Breast epithelium (tissue), 4 donors: ENCODE measurements around the gene MMP25. TPM values are rescaled to one million over a fixed set of nuclear protein-coding genes. Genes with fewer than 3 reads are reported as not detected.

ENCODE experiments used
- DNase-seq, 2 donors: peaks; one replicate each; pipeline ENCODE4 v3.0.0-alpha.2; 2019; ENCODE audit warnings: low spot score in 2 of 2
- H3K27ac ChIP-seq, 2 donors: fragments of 200-600 bp; sonication (generic) in 1 of 2; one replicate each; pipeline ENCODE4 v1.5.1; 2016 to 2019; ENCODE audit warnings: mild to moderate bottlenecking in 1 of 2
- H3K27me3 ChIP-seq, 2 donors: fragments of 200-600 bp; sonication (generic) in 1 of 2; one replicate each; pipeline versions ENCODE4 v1.5.1 to v1.6.0; 2017 to 2019; ENCODE audit warnings: control low read depth in 1 of 2, mild to moderate bottlenecking in 1 of 2
- H3K36me3 ChIP-seq: fragments of 200-600 bp; one replicate; pipeline ENCODE4 v1.5.1; 2019
- H3K4me1 ChIP-seq, 2 donors: fragments of 200-600 bp; sonication (generic); one replicate each; pipeline ENCODE4 v1.5.1; 2016 to 2019; ENCODE audit warnings: control low read depth in 1 of 2
- H3K4me3 ChIP-seq, 3 donors: fragments of 200-600 bp; sonication (generic); 1 replicate in 2 of 3; 2 replicates in 1 of 3; pipeline ENCODE4 v1.5.1; 2016 to 2019; ENCODE audit warnings: mild to moderate bottlenecking in 3 of 3, moderate library complexity in 2 of 3
- H3K9me3 ChIP-seq, 2 donors: fragments of 200-600 bp; sonication (generic) in 1 of 2; one replicate each; pipeline ENCODE4 v1.5.1; 2016 to 2019; ENCODE audit warnings: control low read depth in 1 of 2
- POLR2A ChIP-seq: fragments of 450-650 bp; IDR thresholded peaks from one replicate; pipeline ENCODE4 v1.6.1; 2016; ENCODE audit warnings: antibody characterized with exemption, mild to moderate bottlenecking, moderate library complexity
- POLR2AphosphoS5 ChIP-seq, 3 donors: sonication (generic); formaldehyde crosslinking; IDR thresholded peaks; one replicate each; pipeline ENCODE4 v1.6.1; 2017; ENCODE audit warnings: antibody characterized with exemption in 3 of 3
- intact Hi-C: fragments of 100-400 bp; cut with DNase I; formaldehyde crosslinking; loops from one replicate; pipeline ENCODE4 v1.15.1; 2023; ENCODE audit warnings: low total_unique reads
- total RNA-seq, 3 donors: library from RNA; depleted of rRNA; stranded (reverse); fragments of >200 nt; gene quantifications; one replicate each; pipeline ENCODE4 v1.1.0, GENCODE V29; 2016
- TF ChIP-seq, protein P1 (sequence below), 3 donors: fragments of 450-650 bp; IDR thresholded peaks; one replicate each; pipeline ENCODE4 v1.5.1; 2016 to 2017; ENCODE audit warnings: antibody characterized with exemption in 3 of 3, mild to moderate bottlenecking in 3 of 3, moderate library complexity in 3 of 3

MMP25 gene
- total RNA-seq, 3 donors from 2014 or later, result 0.59 to 1.1 (median 0.98) TPM

DNA sequence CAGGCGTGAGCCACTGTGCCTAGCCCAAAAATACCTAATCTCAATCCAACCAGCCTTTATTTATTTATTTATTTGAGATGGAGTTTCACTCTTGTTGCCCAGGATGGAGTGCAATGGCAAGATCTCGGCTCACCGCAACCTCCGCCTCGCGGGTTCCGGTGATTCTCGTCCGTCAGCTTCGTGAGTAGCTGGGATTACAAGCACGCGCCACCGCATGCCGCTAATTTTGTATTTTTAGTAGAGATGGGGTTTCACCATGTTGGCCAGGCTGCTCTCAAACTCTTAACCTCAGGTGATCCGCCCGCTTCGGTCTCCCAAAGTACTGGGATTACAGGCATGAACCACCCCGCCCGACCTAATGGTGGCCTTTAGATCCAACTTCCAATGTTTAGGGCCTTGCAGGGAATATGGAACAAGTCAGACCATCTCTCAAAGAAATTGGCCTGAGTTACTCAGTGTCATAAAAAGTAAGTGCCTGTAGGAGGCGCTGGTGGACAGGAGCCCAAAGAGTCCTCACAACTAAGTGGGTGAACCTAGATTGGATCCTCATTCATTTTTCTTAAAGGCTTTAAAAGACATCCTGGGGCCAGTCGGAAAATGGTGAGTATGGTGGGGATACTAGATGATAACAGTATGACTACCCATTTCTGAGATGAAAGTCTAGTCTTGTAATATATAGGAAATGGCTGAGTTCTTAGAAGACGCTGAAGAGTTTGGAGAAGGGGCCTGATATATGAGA, 48.1 kb downstream of the MMP25 start:
- TF ChIP-seq POLR2A (no peak), POLR2AphosphoS5 (IDR thresholded peaks at IDR 0.05) (no peak)
- TF ChIP-seq, protein P1, sequence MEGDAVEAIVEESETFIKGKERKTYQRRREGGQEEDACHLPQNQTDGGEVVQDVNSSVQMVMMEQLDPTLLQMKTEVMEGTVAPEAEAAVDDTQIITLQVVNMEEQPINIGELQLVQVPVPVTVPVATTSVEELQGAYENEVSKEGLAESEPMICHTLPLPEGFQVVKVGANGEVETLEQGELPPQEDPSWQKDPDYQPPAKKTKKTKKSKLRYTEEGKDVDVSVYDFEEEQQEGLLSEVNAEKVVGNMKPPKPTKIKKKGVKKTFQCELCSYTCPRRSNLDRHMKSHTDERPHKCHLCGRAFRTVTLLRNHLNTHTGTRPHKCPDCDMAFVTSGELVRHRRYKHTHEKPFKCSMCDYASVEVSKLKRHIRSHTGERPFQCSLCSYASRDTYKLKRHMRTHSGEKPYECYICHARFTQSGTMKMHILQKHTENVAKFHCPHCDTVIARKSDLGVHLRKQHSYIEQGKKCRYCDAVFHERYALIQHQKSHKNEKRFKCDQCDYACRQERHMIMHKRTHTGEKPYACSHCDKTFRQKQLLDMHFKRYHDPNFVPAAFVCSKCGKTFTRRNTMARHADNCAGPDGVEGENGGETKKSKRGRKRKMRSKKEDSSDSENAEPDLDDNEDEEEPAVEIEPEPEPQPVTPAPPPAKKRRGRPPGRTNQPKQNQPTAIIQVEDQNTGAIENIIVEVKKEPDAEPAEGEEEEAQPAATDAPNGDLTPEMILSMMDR (IDR thresholded peaks at IDR 0.05), result peak in 1 of 3 donors; percentile 39
- no peaks in the 10 kb centered on the region for H3K36me3 ChIP-seq
- H3K27me3 ChIP-seq, result peaks cover 0 to 13% of the 10 kb centered on the region in 2 donors
- H3K4me1 ChIP-seq, result no peaks in the 10 kb centered on the region
- no peak for DNase-seq
- no peak overlapping the region for H3K27ac ChIP-seq
- intact Hi-C loops, result no loop called here
- H3K4me3 ChIP-seq, result no peak overlapping the region
- no peaks in the 10 kb centered on the region for H3K9me3 ChIP-seq

DNA sequence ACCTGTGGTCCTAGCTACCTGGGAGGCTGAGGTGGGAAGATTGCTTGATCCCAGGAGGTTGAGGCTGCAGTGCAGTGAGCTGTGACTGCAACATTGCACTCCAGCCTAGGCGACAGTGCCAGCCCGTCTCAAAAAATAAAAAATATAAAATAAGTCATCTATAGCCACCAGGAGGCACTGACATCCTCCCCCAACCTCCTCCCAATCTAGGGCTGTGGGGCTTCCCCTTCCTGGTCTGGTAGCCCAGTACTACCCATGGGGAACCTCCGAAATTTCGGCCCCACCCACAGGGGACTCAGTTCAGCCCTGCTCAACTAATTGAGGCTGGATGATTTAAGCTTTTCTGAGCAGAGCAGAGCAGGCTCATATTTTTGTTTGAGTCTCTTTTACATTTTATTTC, 49.5 kb downstream of the MMP25 start:
- Histone ChIP-seq H3K27me3 (peaks cover 0 to 13% of the 10 kb centered on the region in 2 donors), H3K36me3 (no peaks in the 10 kb centered on the region), H3K4me1 (no peaks in the 10 kb centered on the region), H3K9me3 (no peaks in the 10 kb centered on the region), H3K27ac (no peak overlapping the region), H3K4me3 (no peak overlapping the region)
- no peak for DNase-seq
- intact Hi-C loops, result no loop called here
- no peak for TF ChIP-seq POLR2A

- intact Hi-C loops, result no loop called here
- no peak overlapping the region for H3K27ac ChIP-seq
Observed at GRCh38 chr16:3096362-3096761, 50.0 kb downstream of the MMP25 start.

DNA sequence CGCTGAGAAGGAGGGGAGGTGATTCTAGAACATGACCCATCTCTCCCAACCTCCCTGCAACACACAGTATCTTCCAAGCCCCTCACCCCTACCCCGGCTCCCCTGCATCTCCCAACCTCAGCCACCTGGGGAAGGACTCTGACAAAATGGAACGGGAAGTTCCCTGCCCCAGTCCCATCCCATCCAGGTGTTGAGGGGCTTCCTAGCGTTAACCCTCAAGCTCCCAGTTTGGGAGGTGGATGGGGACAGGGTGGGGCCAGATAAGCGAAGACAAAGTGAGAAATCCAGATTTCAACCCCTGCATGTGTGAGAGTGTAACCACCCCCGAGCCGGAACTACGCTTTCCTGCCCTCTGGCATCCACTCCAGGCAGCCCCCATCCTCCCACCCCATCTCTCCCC, 50.9 kb downstream of the MMP25 start:
- Histone ChIP-seq H3K9me3 (no peaks in the 10 kb centered on the region), H3K27me3 (peaks cover 0 to 3% of the 10 kb centered on the region in 2 donors), H3K4me1 (no peaks in the 10 kb centered on the region), H3K4me3 (no peak overlapping the region), H3K27ac (no peak overlapping the region), H3K36me3 (no peaks in the 10 kb centered on the region)
- DNase-seq, result no peak
- TF ChIP-seq POLR2AphosphoS5 (IDR thresholded peaks at IDR 0.05) (no peak), POLR2A (no peak)
- TF ChIP-seq, protein P1 (IDR thresholded peaks at IDR 0.05), result no peak
- intact Hi-C loops, result no loop called here

More at GRCh38 chr16:3096362-3096761, 50.0 kb downstream of the MMP25 start:
- peaks cover 0 to 10% of the 10 kb centered on the region in 2 donors for H3K27me3 ChIP-seq
- no peak for DNase-seq
- no peak overlapping the region for H3K4me3 ChIP-seq
- H3K4me1 ChIP-seq, result no peaks in the 10 kb centered on the region
- no peaks in the 10 kb centered on the region for H3K36me3 ChIP-seq
- TF ChIP-seq POLR2A (no peak), POLR2AphosphoS5 (IDR thresholded peaks at IDR 0.05) (no peak)
- TF ChIP-seq, protein P1 (IDR thresholded peaks at IDR 0.05), result no peak
- H3K9me3 ChIP-seq, result no peaks in the 10 kb centered on the region

DNA sequence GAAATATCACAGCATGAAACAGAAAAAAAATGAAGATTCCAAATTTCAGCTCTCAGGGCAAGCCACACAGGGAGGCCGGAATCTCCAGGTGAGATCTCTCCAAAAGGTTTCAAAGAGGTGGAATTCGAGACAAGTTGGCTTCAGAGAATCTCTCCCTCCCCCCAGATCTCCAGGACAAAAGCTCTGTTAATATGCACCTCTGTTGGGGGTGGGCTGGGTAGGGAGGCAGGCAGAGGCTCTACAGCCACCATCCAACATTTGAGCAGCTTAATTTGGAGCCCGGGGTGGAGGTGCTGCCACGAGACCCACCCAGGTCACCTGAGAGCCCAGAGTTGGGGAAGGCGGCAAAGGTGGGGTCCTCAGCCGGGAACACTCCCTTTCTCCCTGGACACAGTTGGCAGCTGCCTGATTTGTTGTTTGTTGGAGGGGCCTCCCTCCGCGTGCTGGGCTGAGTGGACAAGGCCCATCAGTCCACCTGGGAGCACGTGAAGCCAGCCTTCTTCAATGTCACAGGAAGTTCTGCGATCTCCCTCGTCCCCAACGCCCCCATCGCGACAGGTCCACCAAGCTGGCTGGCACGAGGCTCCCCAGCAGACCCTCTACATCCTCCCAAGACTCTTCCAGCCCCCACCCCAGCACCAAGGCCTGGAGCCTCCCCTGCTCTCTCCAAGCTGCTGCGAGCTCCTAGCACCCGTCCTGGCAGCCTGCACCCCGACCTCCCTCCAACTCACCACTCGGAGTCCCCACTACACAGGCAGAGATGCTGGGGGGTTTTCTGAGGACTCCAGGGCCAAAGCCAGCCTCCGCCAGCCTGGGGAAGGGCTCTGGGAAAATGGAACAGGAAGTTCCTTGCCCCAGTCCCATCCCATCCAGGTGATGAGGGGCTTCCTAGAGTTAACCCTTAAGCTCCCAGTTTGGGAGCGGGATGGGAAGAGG, 52.4 kb downstream of the MMP25 start, which contains the start of gene ZSCAN10:
Gene ZSCAN10 (minus strand): TSS at position 836 of the 936 bp plus-strand sequence. CDS start 6,357 bp downstream, outside the sequence.
- Histone ChIP-seq H3K27ac (no peak within 1 kb of the TSS), H3K36me3 (no peaks in the 10 kb centered on the region), H3K4me1 (no peaks in the 10 kb centered on the region), H3K27me3 (no peaks in the 10 kb centered on the region), H3K9me3 (no peaks in the 10 kb centered on the region), H3K4me3 (peak within 1 kb of the TSS in 2 of 3 donors; percentile 33 to 35)
- TF ChIP-seq POLR2AphosphoS5 (IDR thresholded peaks at IDR 0.05) (no peak), POLR2A (no peak)
- TF ChIP-seq, protein P1 (IDR thresholded peaks at IDR 0.05), result no peak
- no peak for DNase-seq
- intact Hi-C loops, result no loop called here
